Activated naive CD4-positive, alpha-beta T cell treated with anti-CD3 and anti-CD28 coated beads, Interleukin-2, amount 10 ng/mL, durations not matched to agents 7 days and 5 days (primary cell): ENCODE measurements around the gene TPCN1.

ENCODE experiments used
- CTCF ChIA-PET: fragments of 350-600 bp; sonication (Branson Sonifier 250); formaldehyde crosslinking; loops from one replicate; lab custom pipeline; 2021; ENCODE audit warnings: antibody characterized with exemption; lab: Charles Lee
- DNase-seq: peaks from one replicate; pipeline ENCODE4 v3.0.0-alpha.2; 2020
- H3K27ac Mint-ChIP-seq: one replicate; pipeline ENCODE4 v1.8.0; 2021; ENCODE audit warnings: mild to moderate bottlenecking, moderate library complexity, mixed read lengths
- H3K27me3 Mint-ChIP-seq: one replicate; pipeline ENCODE4 v1.8.0; 2021; ENCODE audit warnings: mild to moderate bottlenecking, mixed read lengths
- H3K36me3 Mint-ChIP-seq: one replicate; pipeline ENCODE4 v1.8.0; 2021; ENCODE audit warnings: mixed read lengths
- H3K4me1 Mint-ChIP-seq: one replicate; pipeline ENCODE4 v1.8.0; 2021; ENCODE audit warnings: mixed read lengths
- H3K4me3 Mint-ChIP-seq: one replicate; pipeline ENCODE4 v1.8.0; 2021; ENCODE audit warnings: mild to moderate bottlenecking, moderate library complexity, mixed read lengths
- H3K9me3 Mint-ChIP-seq: one replicate; pipeline ENCODE4 v1.8.0; 2021; ENCODE audit warnings: mixed read lengths

The TPCN1 gene

GRCh38 chr12:113260127-113260526 is 38.9 kb downstream of the TPCN1 start:
- Mint-ChIP-seq H3K4me3 (no peak overlapping the region), H3K4me1 (peaks cover 54% of the 10 kb centered on the region), H3K27me3 (no peaks in the 10 kb centered on the region), H3K27ac (peak overlapping the region; percentile 34), H3K36me3 (peaks cover 21% of the 10 kb centered on the region), H3K9me3 (no peaks in the 10 kb centered on the region)
- CTCF ChIA-PET = interaction anchor here (0.6 kb wide), 1 partner anchor 53 kb away, joined by 4 read pairs; no protein-coding TSS in a partner anchor
- DNase-seq = no peak

- CTCF ChIA-PET = interaction anchor here (0.6 kb wide), 1 partner anchor 53 kb away, joined by 4 read pairs; no protein-coding TSS in a partner anchor
- H3K4me1 Mint-ChIP-seq = peaks cover 56% of the 10 kb centered on the region
- H3K27ac Mint-ChIP-seq = no peak overlapping the region
- DNase-seq = no peak
- no peaks in the 10 kb centered on the region for H3K9me3 Mint-ChIP-seq
- no peak overlapping the region for H3K4me3 Mint-ChIP-seq
- H3K36me3 Mint-ChIP-seq = peaks cover 24% of the 10 kb centered on the region
- no peaks in the 10 kb centered on the region for H3K27me3 Mint-ChIP-seq
Measured at GRCh38 chr12:113260636-113261300, 39.5 kb downstream of the TPCN1 start.

- H3K4me3 Mint-ChIP-seq = peak overlapping the region; percentile 29
- peak; percentile 61 for DNase-seq
- no peaks in the 10 kb centered on the region for H3K27me3 Mint-ChIP-seq
- H3K27ac Mint-ChIP-seq = peak overlapping the region; percentile 89
- peaks cover 60% of the 10 kb centered on the region for H3K4me1 Mint-ChIP-seq
- no peaks in the 10 kb centered on the region for H3K9me3 Mint-ChIP-seq
- CTCF ChIA-PET = interaction anchor here (0.7 to 0.8 kb wide), 2 partner anchors 36 to 126 kb away, joined by 3 read pairs; partner anchors contain the start of gene RASAL1
- H3K36me3 Mint-ChIP-seq = peaks cover 31% of the 10 kb centered on the region
Measured at GRCh38 chr12:113261847-113262470, 40.7 kb downstream of the TPCN1 start.

GRCh38 chr12:113262710-113263109 is 41.4 kb downstream of the TPCN1 start:
- H3K9me3 Mint-ChIP-seq = no peaks in the 10 kb centered on the region
- peak overlapping the region; percentile 89 for H3K27ac Mint-ChIP-seq

GRCh38 chr12:113263431-113263963 is 42.2 kb downstream of the TPCN1 start:
- H3K36me3 Mint-ChIP-seq = peaks cover 36% of the 10 kb centered on the region
- H3K4me3 Mint-ChIP-seq = no peak overlapping the region
- DNase-seq = no peak
- no peaks in the 10 kb centered on the region for H3K27me3 Mint-ChIP-seq
- H3K9me3 Mint-ChIP-seq = no peaks in the 10 kb centered on the region
- peaks cover 58% of the 10 kb centered on the region for H3K4me1 Mint-ChIP-seq
- CTCF ChIA-PET = interaction anchor here (0.6 kb wide), 1 partner anchor 1730 kb away, joined by 3 read pairs; no protein-coding TSS in a partner anchor
- H3K27ac Mint-ChIP-seq = no peak overlapping the region

More at GRCh38 chr12:113262710-113263109, 41.4 kb downstream of the TPCN1 start:
- no peaks in the 10 kb centered on the region for H3K27me3 Mint-ChIP-seq
- H3K36me3 Mint-ChIP-seq = peaks cover 32% of the 10 kb centered on the region
- CTCF ChIA-PET = no interaction called here
- no peak for DNase-seq
- H3K4me1 Mint-ChIP-seq = peaks cover 60% of the 10 kb centered on the region
- no peak overlapping the region for H3K4me3 Mint-ChIP-seq

GRCh38 chr12:113266106-113266895 is 45.0 kb downstream of the TPCN1 start:
- Mint-ChIP-seq H3K4me1 (peaks cover 41% of the 10 kb centered on the region), H3K4me3 (no peak overlapping the region), H3K27me3 (no peaks in the 10 kb centered on the region), H3K9me3 (no peaks in the 10 kb centered on the region), H3K27ac (peak overlapping the region; percentile 2), H3K36me3 (peaks cover 27% of the 10 kb centered on the region)
- DNase-seq = no peak
- CTCF ChIA-PET = no interaction called here

GRCh38 chr12:113267621-113268020 is 46.4 kb downstream of the TPCN1 start:
- H3K36me3 Mint-ChIP-seq = peaks cover 27% of the 10 kb centered on the region
- no peaks in the 10 kb centered on the region for H3K9me3 Mint-ChIP-seq
- H3K4me1 Mint-ChIP-seq = peaks cover 31% of the 10 kb centered on the region
- no peak for DNase-seq
- CTCF ChIA-PET = no interaction called here
- H3K27me3 Mint-ChIP-seq = no peaks in the 10 kb centered on the region
- H3K4me3 Mint-ChIP-seq = no peak overlapping the region
- no peak overlapping the region for H3K27ac Mint-ChIP-seq

- Mint-ChIP-seq H3K27ac (no peak overlapping the region), H3K9me3 (no peaks in the 10 kb centered on the region), H3K4me1 (peaks cover 26% of the 10 kb centered on the region), H3K4me3 (no peak overlapping the region), H3K36me3 (peaks cover 27% of the 10 kb centered on the region), H3K27me3 (no peaks in the 10 kb centered on the region)
- CTCF ChIA-PET = no interaction called here
- DNase-seq = no peak
Measured at GRCh38 chr12:113268136-113268535, 46.9 kb downstream of the TPCN1 start.

GRCh38 chr12:113268621-113269020 is 47.4 kb downstream of the TPCN1 start:
- Mint-ChIP-seq H3K27me3 (no peaks in the 10 kb centered on the region), H3K4me3 (no peak overlapping the region), H3K9me3 (no peaks in the 10 kb centered on the region), H3K4me1 (peaks cover 22% of the 10 kb centered on the region), H3K36me3 (peaks cover 26% of the 10 kb centered on the region), H3K27ac (no peak overlapping the region)
- CTCF ChIA-PET = no interaction called here
- no peak for DNase-seq

GRCh38 chr12:113269257-113269943 is 48.1 kb downstream of the TPCN1 start:
- Mint-ChIP-seq H3K4me3 (no peak overlapping the region), H3K36me3 (peaks cover 19% of the 10 kb centered on the region), H3K27me3 (no peaks in the 10 kb centered on the region), H3K27ac (no peak overlapping the region), H3K4me1 (peaks cover 14% of the 10 kb centered on the region), H3K9me3 (no peaks in the 10 kb centered on the region)
- CTCF ChIA-PET = no interaction called here
- no peak for DNase-seq

GRCh38 chr12:113270709-113271009 is 49.4 kb downstream of the TPCN1 start:
- H3K9me3 Mint-ChIP-seq = no peaks in the 10 kb centered on the region
- H3K27me3 Mint-ChIP-seq = no peaks in the 10 kb centered on the region
- H3K4me1 Mint-ChIP-seq = peaks cover 9% of the 10 kb centered on the region
- H3K4me3 Mint-ChIP-seq = no peak overlapping the region
- CTCF ChIA-PET = no interaction called here
- H3K27ac Mint-ChIP-seq = no peak overlapping the region
- DNase-seq = no peak
- H3K36me3 Mint-ChIP-seq = peaks cover 18% of the 10 kb centered on the region

GRCh38 chr12:113271466-113271852 is 50.2 kb downstream of the TPCN1 start:
- H3K4me1 Mint-ChIP-seq = peaks cover 4% of the 10 kb centered on the region
- H3K4me3 Mint-ChIP-seq = no peak overlapping the region
- no peaks in the 10 kb centered on the region for H3K27me3 Mint-ChIP-seq
- DNase-seq = no peak
- H3K36me3 Mint-ChIP-seq = peaks cover 11% of the 10 kb centered on the region
- CTCF ChIA-PET = interaction anchor here (0.7 kb wide), 1 partner anchor 64 kb away, joined by 3 read pairs; no protein-coding TSS in a partner anchor
- H3K27ac Mint-ChIP-seq = no peak overlapping the region
- H3K9me3 Mint-ChIP-seq = no peaks in the 10 kb centered on the region

GRCh38 chr12:113271853-113272561 is 50.7 kb downstream of the TPCN1 start:
- peaks cover 8% of the 10 kb centered on the region for H3K36me3 Mint-ChIP-seq
- CTCF ChIA-PET = interaction anchor here (0.7 kb wide), 1 partner anchor 65 kb away, joined by 3 read pairs; no protein-coding TSS in a partner anchor
- H3K4me1 Mint-ChIP-seq = peaks cover 4% of the 10 kb centered on the region
- no peak for DNase-seq
- H3K9me3 Mint-ChIP-seq = no peaks in the 10 kb centered on the region
- no peaks in the 10 kb centered on the region for H3K27me3 Mint-ChIP-seq
- H3K4me3 Mint-ChIP-seq = no peak overlapping the region
- no peak overlapping the region for H3K27ac Mint-ChIP-seq
